Lower leg skin (tissue), 3 donors: ENCODE measurements around the gene PXYLP1.

Source experiments
- CTCF ChIP-seq, 3 donors: fragments of 450-650 bp; IDR thresholded peaks; one replicate each; pipeline ENCODE4 v1.5.1; 2016; ENCODE audit warnings: antibody characterized with exemption in 3 of 3, mild to moderate bottlenecking in 3 of 3, moderate library complexity in 2 of 3
- POLR2A ChIP-seq, 2 donors: fragments of 450-650 bp; IDR thresholded peaks; one replicate each; pipeline ENCODE4 v1.6.1; 2016 to 2017; ENCODE audit warnings: antibody characterized with exemption in 2 of 2, mild to moderate bottlenecking in 1 of 2, moderate library complexity in 1 of 2

DNA sequence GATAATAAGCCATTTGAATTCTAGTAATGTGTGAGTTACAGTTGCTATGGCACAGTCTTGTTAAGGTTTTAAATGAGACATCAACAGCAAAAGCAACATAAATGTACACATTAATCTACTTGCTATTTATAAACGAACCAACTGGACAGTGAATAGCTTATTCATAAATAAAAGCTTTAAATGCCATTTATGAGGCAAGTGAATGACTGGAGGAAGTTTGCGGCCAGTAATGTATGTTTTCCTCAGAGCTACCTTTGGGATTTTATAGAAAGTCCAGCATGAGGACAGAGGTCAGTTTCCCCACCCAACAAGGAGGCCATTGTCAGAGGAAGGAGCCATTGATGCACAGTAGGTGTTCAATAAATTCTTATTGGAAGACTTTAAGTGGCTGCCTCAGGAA is 48.0 kb upstream of the PXYLP1 start:
- no peak for TF ChIP-seq CTCF (IDR thresholded peaks at IDR 0.05)
- no peak for TF ChIP-seq POLR2A (IDR thresholded peaks at IDR 0.05)
